ENCODE data around the gene ASAP2.

The ASAP2 gene

GRCh38 chr2:9330612-9331270 is 124.1 kb downstream of the ASAP2 start:
- DNase-seq, result no peak

- no peak for DNase-seq
Measured at GRCh38 chr2:9331704-9332103, 125.1 kb downstream of the ASAP2 start.

GRCh38 chr2:9332136-9332852 is 125.7 kb downstream of the ASAP2 start:
- no peak for DNase-seq

- DNase-seq, result no peak
Measured at GRCh38 chr2:9332853-9333245, 126.2 kb downstream of the ASAP2 start.

GRCh38 chr2:9333591-9334171 is 127.1 kb downstream of the ASAP2 start:
- DNase-seq, result no peak

GRCh38 chr2:9334761-9335160 is 128.1 kb downstream of the ASAP2 start:
- DNase-seq, result no peak

GRCh38 chr2:9335322-9335832 is 128.8 kb downstream of the ASAP2 start:
- no peak for DNase-seq

- peak; percentile 28 for DNase-seq
Measured at GRCh38 chr2:9336241-9336575, 129.6 kb downstream of the ASAP2 start.

GRCh38 chr2:9336576-9337314 is 130.1 kb downstream of the ASAP2 start:
- DNase-seq, result no peak

- no peak for DNase-seq
Measured at GRCh38 chr2:9337901-9338300, 131.3 kb downstream of the ASAP2 start.

GRCh38 chr2:9341337-9341887 is 134.8 kb downstream of the ASAP2 start:
- no peak for DNase-seq

- no peak for DNase-seq
Measured at GRCh38 chr2:9342659-9343058, 136.0 kb downstream of the ASAP2 start.

GRCh38 chr2:9343524-9343923 is 136.9 kb downstream of the ASAP2 start:
- no peak for DNase-seq

GRCh38 chr2:9344434-9344833 is 137.8 kb downstream of the ASAP2 start:
- DNase-seq, result no peak

GRCh38 chr2:9345343-9345742 is 138.7 kb downstream of the ASAP2 start:
- no peak for DNase-seq

- DNase-seq, result no peak
Measured at GRCh38 chr2:9345997-9346396, 139.4 kb downstream of the ASAP2 start.

- DNase-seq, result no peak
Measured at GRCh38 chr2:9346885-9347284, 140.3 kb downstream of the ASAP2 start.

GRCh38 chr2:9347411-9347881 is 140.8 kb downstream of the ASAP2 start:
- DNase-seq, result no peak

- no peak for DNase-seq
Measured at GRCh38 chr2:9354318-9354717, 147.7 kb downstream of the ASAP2 start.

- no peak for DNase-seq
Measured at GRCh38 chr2:9355270-9355669, 148.7 kb downstream of the ASAP2 start.

GRCh38 chr2:9355716-9356115 is 149.1 kb downstream of the ASAP2 start:
- DNase-seq, result no peak

GRCh38 chr2:9356261-9356660 is 149.6 kb downstream of the ASAP2 start:
- no peak for DNase-seq

GRCh38 chr2:9358846-9359245 is 152.2 kb downstream of the ASAP2 start:
- no peak for DNase-seq
